ENCODE data around the gene NAAA.
A peak's percentile ranks its signal among the peaks of the same experiment; 100 is the strongest.

GRCh38 chr4:75916091-75916661, 24.6 kb downstream of the NAAA start:
- TF ChIP-seq CTCF (IDR thresholded peaks at IDR 0.05; ENCODE audit: low read depth, low read length, poor library complexity, severe bottlenecking) (peak; percentile 87), EZH2phosphoT487 (IDR thresholded peaks at IDR 0.05; ENCODE audit: borderline replicate concordance, low read length) (no peak)
